IMR-90 (cell line): Measurements from ENCODE around the gene PIEZO2.

ENCODE experiments used
- BHLHE40 ChIP-seq: fragments of 150-350 bp; IDR thresholded peaks from 2 replicates; pipeline ENCODE4 v1.6.1; 2016; ENCODE audit warnings: mild to moderate bottlenecking, low read depth, low read length
- CTCF ChIP-seq: conservative IDR thresholded peaks from 2 replicates; pipeline ENCODE4 v1.5.1; 2012; ENCODE audit warnings: mild to moderate bottlenecking, low read depth, low read length, improper control_type of control experiment
- FOS ChIP-seq: fragments of 150-350 bp; IDR thresholded peaks from 2 replicates; pipeline ENCODE4 v1.6.1; 2016; ENCODE audit warnings: low read depth, low read length
- MXI1 ChIP-seq: IDR thresholded peaks from 2 replicates; pipeline ENCODE4 v1.6.1; 2012; ENCODE audit warnings: low read depth, mild to moderate bottlenecking, low read length, moderate library complexity, borderline replicate concordance
- POLR2A ChIP-seq: IDR thresholded peaks from 2 replicates; pipeline ENCODE4 v1.6.1; 2012; ENCODE audit warnings: mild to moderate bottlenecking, low read depth, low read length

GRCh38 chr18:11178951-11179549, 29.7 kb upstream of the PIEZO2 start:
- no peak for TF ChIP-seq FOS
- no peak for TF ChIP-seq POLR2A
- TF ChIP-seq MXI1: no peak
- TF ChIP-seq CTCF: no peak
- TF ChIP-seq BHLHE40: no peak
